CD14-positive monocyte (primary cell): Measurements from ENCODE around the gene PTGFRN. TPM values are rescaled to one million over a fixed set of nuclear protein-coding genes. Genes with fewer than 3 reads are reported as not detected.

ENCODE experiments used
- DNase-seq, 3 donors: peaks; one replicate each; pipeline ENCODE4 v3.0.0-alpha.2; 2011 to 2022
- H2AFZ ChIP-seq: 2 replicates; pipeline ENCODE4 v1.6.0; 2012; ENCODE audit warnings: mild to moderate bottlenecking, low read depth, low read length, inconsistent platforms; ENCODE audit not compliant: insufficient read depth, poor library complexity, severe bottlenecking
- H3K27ac ChIP-seq, 2 donors: 1 replicate in 1 of 2; 2 replicates in 1 of 2; pipeline ENCODE4 v1.5.1; 2012 to 2013; ENCODE audit warnings: low read length in 2 of 2, control low read depth in 1 of 2, inconsistent platforms in 1 of 2, low read depth in 1 of 2, mild to moderate bottlenecking in 1 of 2
- H3K27me3 ChIP-seq, 2 donors: one replicate each; pipeline versions ENCODE4 v1.6.0 to v1.6.1; 2011 to 2013; ENCODE audit warnings: low read length in 2 of 2; ENCODE audit not compliant: control insufficient read depth in 2 of 2, insufficient read depth in 2 of 2
- H3K36me3 ChIP-seq, 2 donors: replicated peaks in 1 of 2; 1 replicate in 1 of 2; 2 replicates in 1 of 2; pipeline versions ENCODE4 v1.5.1 to v1.6.1; 2012 to 2013; ENCODE audit warnings: low read length in 2 of 2, control low read depth in 1 of 2, inconsistent platforms in 1 of 2, mild to moderate bottlenecking in 1 of 2; ENCODE audit not compliant: insufficient read depth in 2 of 2, control insufficient read depth in 1 of 2
- H3K4me1 ChIP-seq, 2 donors: 1 replicate in 1 of 2; 2 replicates in 1 of 2; pipeline versions ENCODE4 v1.5.1 to v1.6.1; 2012 to 2013; ENCODE audit warnings: low read length in 2 of 2, control low read depth in 1 of 2, inconsistent platforms in 1 of 2, mild to moderate bottlenecking in 1 of 2, moderate library complexity in 1 of 2; ENCODE audit not compliant: insufficient read depth in 2 of 2, control insufficient read depth in 1 of 2
- H3K4me2 ChIP-seq: replicated peaks from 2 replicates; pipeline ENCODE3; 2012; ENCODE audit warnings: low read length, moderate library complexity, mild to moderate bottlenecking; ENCODE audit not compliant: poor library complexity, severe bottlenecking; ENCODE audit errors: extremely low read depth
- H3K4me3 ChIP-seq, 3 experiments: fragments of 200-600 bp in 1 of 3; sonication (generic) in 1 of 3; replicated peaks in 1 of 3; 1 replicate in 2 of 3; 2 replicates in 1 of 3; pipeline ENCODE4 v1.5.1; 2011 to 2013; ENCODE audit warnings: low read length in 3 of 3, mild to moderate bottlenecking in 3 of 3, control low read depth in 2 of 3, low read depth in 2 of 3, inconsistent platforms in 1 of 3, moderate library complexity in 1 of 3
- H3K79me2 ChIP-seq: 2 replicates; pipeline ENCODE4 v1.6.0; 2012; ENCODE audit warnings: mild to moderate bottlenecking, control low read depth, inconsistent platforms, low read length, moderate library complexity; ENCODE audit not compliant: insufficient read depth
- H3K9ac ChIP-seq: 2 replicates; pipeline ENCODE4 v1.6.0; 2017; ENCODE audit warnings: low read length, mild to moderate bottlenecking; ENCODE audit not compliant: insufficient read depth, poor library complexity, severe bottlenecking
- H3K9me3 ChIP-seq, 2 donors: replicated peaks in 1 of 2; 1 replicate in 1 of 2; 2 replicates in 1 of 2; pipeline versions ENCODE4 v1.5.1 to v1.6.1; 2012 to 2013; ENCODE audit warnings: low read length in 2 of 2, control low read depth in 1 of 2; ENCODE audit not compliant: control insufficient read depth in 1 of 2, insufficient read depth in 1 of 2
- H4K20me1 ChIP-seq: 2 replicates; pipeline ENCODE4 v1.6.0; 2012; ENCODE audit warnings: mild to moderate bottlenecking, low read length, control low read depth, moderate library complexity; ENCODE audit not compliant: insufficient read depth
- H3K27ac Mint-ChIP-seq, 7 donors: one replicate each; pipeline ENCODE4 v1.8.0; 2020; ENCODE audit warnings: mild to moderate bottlenecking in 7 of 7, mixed read lengths in 7 of 7, moderate library complexity in 6 of 7, inconsistent platforms in 2 of 7
- H3K27me3 Mint-ChIP-seq, 3 donors: one replicate each; pipeline ENCODE4 v1.8.0; 2021 to 2022; ENCODE audit warnings: low read depth in 3 of 3, mild to moderate bottlenecking in 3 of 3, mixed read lengths in 3 of 3, moderate library complexity in 3 of 3, inconsistent platforms in 1 of 3
- H3K36me3 Mint-ChIP-seq, 2 donors: one replicate each; pipeline ENCODE4 v1.8.0; 2020; ENCODE audit warnings: mixed read lengths in 2 of 2, inconsistent platforms in 1 of 2, mild to moderate bottlenecking in 1 of 2
- H3K4me1 Mint-ChIP-seq: one replicate; pipeline ENCODE4 v1.8.0; 2020; ENCODE audit warnings: mild to moderate bottlenecking, mixed read lengths
- H3K4me3 Mint-ChIP-seq, 2 donors: one replicate each; pipeline ENCODE4 v1.8.0; 2020; ENCODE audit warnings: mild to moderate bottlenecking in 2 of 2, mixed read lengths in 2 of 2, moderate library complexity in 1 of 2
- H3K9me3 Mint-ChIP-seq, 7 donors: one replicate each; pipeline ENCODE4 v1.8.0; 2020 to 2022; ENCODE audit warnings: mixed read lengths in 7 of 7, mild to moderate bottlenecking in 6 of 7, moderate library complexity in 6 of 7, inconsistent platforms in 2 of 7
- CTCF ChIP-seq: fragments of 200-600 bp; IDR thresholded peaks from one replicate; pipeline ENCODE4 v1.8.0; 2022; ENCODE audit warnings: antibody characterized with exemption, mild to moderate bottlenecking
- WGBS: methylation state at CpG from one replicate; pipeline ENCODE4 v1.1.5; 2013; ENCODE audit warnings: missing lambda C conversion rate; ENCODE audit not compliant: insufficient coverage; 5-methylcytosine and 5-hydroxymethylcytosine counted together
- intact Hi-C, 2 donors: fragments of 100-400 bp; cut with micrococcal nuclease; formaldehyde crosslinking; loops; one replicate each; pipeline versions ENCODE4 v1.15.0 to v1.15.1; 2023
- polyA plus RNA-seq, 3 donors: library from polyadenylated mRNA; depleted of rRNA in 1 of 3; unstranded in 2 of 3; stranded (reverse) in 1 of 3; fragments of 300-500 nt in 2 of 3; fragments of >200 nt in 1 of 3; fragmentation: Illumina TruSeq in 2 of 3; gene quantifications; 1 replicate in 2 of 3; 2 replicates in 1 of 3; pipeline ENCODE4 v1.2.3, GENCODE V29; 2012 to 2021

PTGFRN gene
- polyA plus RNA-seq, 3 donors: 1.5 to 2.9 (median 1.6) TPM

GRCh38 chr1:116908266-116908665 lies 1.4 kb upstream of the PTGFRN start:
- WGBS: 100% methylated on average over 7 of the region's 9 CpGs
- peak overlapping the region in 1 of 2 donors; percentile 31 for H3K4me3 Mint-ChIP-seq
- H3K27me3 Mint-ChIP-seq: peaks cover 17 to 30% (median 25%) of the 10 kb centered on the region in 3 donors

GRCh38 chr1:116908820-116909511 lies 750 bp upstream of the PTGFRN start:
- Histone ChIP-seq H2AFZ (no peak overlapping the region), H3K27ac (no peak overlapping the region), H3K9ac (no peak overlapping the region), H3K4me3 (peak overlapping the region in 1 of 3 experiments; percentile 79), H3K27me3 (peaks cover 25 to 59% of the 10 kb centered on the region in 2 donors), H3K4me1 (peaks cover 9 to 14% of the 10 kb centered on the region in 2 donors), H3K36me3 (no peaks in the 10 kb centered on the region), H3K9me3 (no peaks in the 10 kb centered on the region), H3K4me2 (peak overlapping the region; percentile 84), H4K20me1 (no peaks in the 10 kb centered on the region), H3K79me2 (no peaks in the 10 kb centered on the region)
- Mint-ChIP-seq H3K4me1 (peaks cover 5% of the 10 kb centered on the region), H3K27me3 (peaks cover 17 to 28% (median 24%) of the 10 kb centered on the region in 3 donors), H3K27ac (peak overlapping the region in 1 of 7 donors; percentile 55), H3K4me3 (peak overlapping the region; percentile 77 to 85), H3K36me3 (no peaks in the 10 kb centered on the region), H3K9me3 (peaks cover 0 to 2% (median 0%) of the 10 kb centered on the region in 7 donors)
- WGBS: 97% methylated on average over 5 of the region's 13 CpGs
- intact Hi-C loops: no loop called here
- no peak for TF ChIP-seq CTCF
- no peak for DNase-seq

More at GRCh38 chr1:116908266-116908665, 1.4 kb upstream of the PTGFRN start:
- Histone ChIP-seq H3K9ac (no peak overlapping the region), H3K9me3 (no peaks in the 10 kb centered on the region), H4K20me1 (no peaks in the 10 kb centered on the region), H3K4me1 (peaks cover 9 to 14% of the 10 kb centered on the region in 2 donors), H3K27ac (no peak overlapping the region), H3K79me2 (no peaks in the 10 kb centered on the region), H3K4me3 (no peak overlapping the region), H2AFZ (no peak overlapping the region), H3K36me3 (no peaks in the 10 kb centered on the region), H3K4me2 (no peak overlapping the region), H3K27me3 (peaks cover 25 to 55% of the 10 kb centered on the region in 2 donors)
- no peak for TF ChIP-seq CTCF
- Mint-ChIP-seq H3K27ac (no peak overlapping the region), H3K4me1 (peaks cover 5% of the 10 kb centered on the region), H3K36me3 (no peaks in the 10 kb centered on the region), H3K9me3 (peaks cover 0 to 2% (median 0%) of the 10 kb centered on the region in 7 donors)
- no peak for DNase-seq
- intact Hi-C loops: no loop called here
